Fibroblast of lung (primary cell): ENCODE results near the gene TMEM132D.

Source experiments
- CTCF ChIP-seq, 2 donors: IDR thresholded peaks in 1 of 2; conservative IDR thresholded peaks in 1 of 2; 1 replicate in 1 of 2; 2 replicates in 1 of 2; pipeline ENCODE4 v1.5.1; 2011 to 2012; ENCODE audit warnings: low read length in 2 of 2, control low read depth in 1 of 2, inconsistent platforms in 1 of 2, low read depth in 1 of 2, mild to moderate bottlenecking in 1 of 2
- EZH2 ChIP-seq: IDR thresholded peaks from 2 replicates; pipeline ENCODE4 v1.5.1; 2012; ENCODE audit warnings: low read length, control low read depth, mild to moderate bottlenecking; ENCODE audit errors: missing control alignments

GRCh38 chr12:129150721-129151120 lies 753.1 kb downstream of the TMEM132D start:
- TF ChIP-seq EZH2 (no peak), CTCF (conservative IDR thresholded peaks at IDR 0.05 in 1 of 2, IDR thresholded peaks at IDR 0.05 in 1 of 2; ENCODE audit: low read depth in 1 of 2, low read length in 2 of 2) (no peak)
